KMS-11 (cell line): Measurements from ENCODE around the gene TMEM200A.

Source experiments
- H2AFZ ChIP-seq: fragments of 200-600 bp; sonication (generic); 2 replicates; pipeline ENCODE4 v1.6.1; 2016; ENCODE audit warnings: antibody characterized with exemption, mixed run types, low read depth
- H3K27ac ChIP-seq: fragments of 200-600 bp; sonication (generic); 2 replicates; pipeline ENCODE4 v1.6.1; 2016; ENCODE audit warnings: mild to moderate bottlenecking, mixed run types
- H3K27me3 ChIP-seq: fragments of 200-600 bp; sonication (generic); 2 replicates; pipeline ENCODE4 v1.6.1; 2017; ENCODE audit warnings: mild to moderate bottlenecking, low read depth, mixed run types, moderate library complexity; ENCODE audit not compliant: insufficient read depth
- H3K36me3 ChIP-seq: fragments of 200-600 bp; sonication (generic); 2 replicates; pipeline ENCODE4 v1.6.1; 2017; ENCODE audit warnings: mild to moderate bottlenecking, mixed run types; ENCODE audit not compliant: insufficient read depth
- H3K4me1 ChIP-seq: fragments of 200-600 bp; sonication (generic); 2 replicates; pipeline ENCODE4 v1.6.1; 2016; ENCODE audit warnings: mild to moderate bottlenecking, low read depth, mixed run types; ENCODE audit not compliant: poor library complexity, severe bottlenecking
- H3K4me2 ChIP-seq: fragments of 200-600 bp; sonication (generic); 2 replicates; pipeline ENCODE4 v1.7.0; 2016; ENCODE audit warnings: mild to moderate bottlenecking, mixed run types
- H3K4me3 ChIP-seq: fragments of 200-600 bp; sonication (generic); IDR thresholded peaks from 2 replicates; pipeline ENCODE4 v1.6.1; 2017; ENCODE audit warnings: low read depth, low read length, mixed read lengths; ENCODE audit not compliant: insufficient read depth
- H3K79me2 ChIP-seq: fragments of 200-600 bp; sonication (generic); 2 replicates; pipeline ENCODE4 v1.6.1; 2016; ENCODE audit warnings: low read depth, mixed run types; ENCODE audit not compliant: insufficient read depth
- H3K9ac ChIP-seq: fragments of 200-600 bp; sonication (generic); 2 replicates; pipeline ENCODE4 v1.6.1; 2016; ENCODE audit warnings: mild to moderate bottlenecking, mixed run types
- H4K20me1 ChIP-seq: fragments of 200-600 bp; sonication (generic); 2 replicates; pipeline ENCODE4 v1.6.1; 2016; ENCODE audit warnings: mild to moderate bottlenecking, mixed run types; ENCODE audit not compliant: insufficient read depth
- TF ChIP-seq, protein P1 (sequence below): fragments of 200-600 bp; sonication (generic); conservative IDR thresholded peaks from 2 replicates; pipeline ENCODE4 v1.6.1; 2017; ENCODE audit warnings: low read depth, mild to moderate bottlenecking, antibody characterized with exemption, low read length, moderate library complexity, mixed read lengths

The TMEM200A gene

DNA sequence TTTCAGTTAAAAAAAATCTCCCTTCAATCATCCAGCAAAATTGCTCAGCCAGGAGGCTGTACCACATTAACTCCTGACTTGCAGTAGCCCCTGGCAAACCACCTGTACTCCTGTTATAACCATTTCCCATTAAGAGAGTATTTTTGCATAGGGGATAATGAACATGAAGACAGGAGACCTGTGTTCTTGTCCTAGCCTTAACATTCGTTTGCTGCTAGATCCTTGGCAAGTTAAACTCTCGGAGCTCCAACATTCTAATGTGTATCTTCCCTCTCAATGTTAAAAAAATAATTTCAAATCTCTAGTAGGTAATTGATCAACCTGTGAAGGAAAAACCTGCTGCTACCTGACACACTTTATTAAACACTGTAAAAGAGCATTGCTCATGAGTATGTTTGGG lies 8.4 kb upstream of the TMEM200A start:
- Histone ChIP-seq H3K36me3 (no peaks in the 10 kb centered on the region), H2AFZ (no peak overlapping the region), H3K4me1 (no peaks in the 10 kb centered on the region), H3K4me2 (no peak overlapping the region), H3K27me3 (no peaks in the 10 kb centered on the region), H3K79me2 (no peaks in the 10 kb centered on the region), H4K20me1 (no peaks in the 10 kb centered on the region), H3K9ac (no peak overlapping the region), H3K27ac (no peak overlapping the region), H3K4me3 (no peak overlapping the region)
- TF ChIP-seq, protein P1, sequence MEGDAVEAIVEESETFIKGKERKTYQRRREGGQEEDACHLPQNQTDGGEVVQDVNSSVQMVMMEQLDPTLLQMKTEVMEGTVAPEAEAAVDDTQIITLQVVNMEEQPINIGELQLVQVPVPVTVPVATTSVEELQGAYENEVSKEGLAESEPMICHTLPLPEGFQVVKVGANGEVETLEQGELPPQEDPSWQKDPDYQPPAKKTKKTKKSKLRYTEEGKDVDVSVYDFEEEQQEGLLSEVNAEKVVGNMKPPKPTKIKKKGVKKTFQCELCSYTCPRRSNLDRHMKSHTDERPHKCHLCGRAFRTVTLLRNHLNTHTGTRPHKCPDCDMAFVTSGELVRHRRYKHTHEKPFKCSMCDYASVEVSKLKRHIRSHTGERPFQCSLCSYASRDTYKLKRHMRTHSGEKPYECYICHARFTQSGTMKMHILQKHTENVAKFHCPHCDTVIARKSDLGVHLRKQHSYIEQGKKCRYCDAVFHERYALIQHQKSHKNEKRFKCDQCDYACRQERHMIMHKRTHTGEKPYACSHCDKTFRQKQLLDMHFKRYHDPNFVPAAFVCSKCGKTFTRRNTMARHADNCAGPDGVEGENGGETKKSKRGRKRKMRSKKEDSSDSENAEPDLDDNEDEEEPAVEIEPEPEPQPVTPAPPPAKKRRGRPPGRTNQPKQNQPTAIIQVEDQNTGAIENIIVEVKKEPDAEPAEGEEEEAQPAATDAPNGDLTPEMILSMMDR: no peak

DNA sequence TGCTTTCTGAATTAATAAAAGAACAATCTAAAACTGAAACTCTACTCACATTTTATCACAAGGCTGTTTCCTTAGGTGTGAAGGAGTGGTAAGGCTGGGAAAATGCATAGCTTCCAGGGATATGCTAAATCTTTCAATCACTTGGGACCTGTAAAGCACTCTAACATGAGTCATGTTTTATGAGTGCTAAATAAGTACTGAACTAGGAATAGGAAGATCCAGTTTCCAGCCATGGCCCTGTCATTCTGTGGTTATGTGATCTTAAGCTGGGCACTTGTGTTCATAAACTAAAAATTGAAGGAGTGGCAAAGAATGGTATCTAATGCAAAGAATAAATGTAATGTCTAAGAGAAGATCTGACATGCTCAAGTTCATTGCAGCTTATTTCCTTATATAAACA lies 6.1 kb upstream of the TMEM200A start:
- Histone ChIP-seq H3K4me2 (no peak overlapping the region), H3K36me3 (no peaks in the 10 kb centered on the region), H4K20me1 (no peaks in the 10 kb centered on the region), H3K4me1 (no peaks in the 10 kb centered on the region), H3K27ac (no peak overlapping the region), H3K9ac (no peak overlapping the region), H3K79me2 (no peaks in the 10 kb centered on the region), H3K4me3 (no peak overlapping the region), H2AFZ (no peak overlapping the region), H3K27me3 (no peaks in the 10 kb centered on the region)
- TF ChIP-seq, protein P1: no peak

DNA sequence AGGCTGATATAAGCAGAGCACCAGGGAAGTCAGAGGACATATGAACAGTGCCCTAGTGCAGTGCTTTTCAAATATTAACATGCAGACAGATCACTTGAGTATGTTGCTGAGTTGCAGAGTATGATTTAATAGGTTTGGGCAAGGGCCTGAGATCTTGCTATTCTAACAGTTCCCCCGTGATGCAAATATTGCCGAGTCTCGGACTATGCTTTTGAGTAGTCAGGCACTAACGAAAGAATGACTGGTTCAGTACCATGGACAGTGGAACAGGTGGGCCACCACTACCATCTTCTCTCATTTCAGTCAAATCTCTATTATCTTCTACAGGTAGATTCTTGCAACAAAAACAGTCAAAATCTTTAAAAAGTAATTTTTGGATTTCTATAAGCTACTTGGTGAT lies 3.7 kb upstream of the TMEM200A start:
- TF ChIP-seq, protein P1: no peak
- Histone ChIP-seq H3K9ac (no peak overlapping the region), H4K20me1 (no peaks in the 10 kb centered on the region), H3K4me2 (no peak overlapping the region), H3K79me2 (no peaks in the 10 kb centered on the region), H3K27me3 (no peaks in the 10 kb centered on the region), H2AFZ (no peak overlapping the region), H3K4me1 (no peaks in the 10 kb centered on the region), H3K36me3 (no peaks in the 10 kb centered on the region), H3K4me3 (no peak overlapping the region), H3K27ac (no peak overlapping the region)

DNA sequence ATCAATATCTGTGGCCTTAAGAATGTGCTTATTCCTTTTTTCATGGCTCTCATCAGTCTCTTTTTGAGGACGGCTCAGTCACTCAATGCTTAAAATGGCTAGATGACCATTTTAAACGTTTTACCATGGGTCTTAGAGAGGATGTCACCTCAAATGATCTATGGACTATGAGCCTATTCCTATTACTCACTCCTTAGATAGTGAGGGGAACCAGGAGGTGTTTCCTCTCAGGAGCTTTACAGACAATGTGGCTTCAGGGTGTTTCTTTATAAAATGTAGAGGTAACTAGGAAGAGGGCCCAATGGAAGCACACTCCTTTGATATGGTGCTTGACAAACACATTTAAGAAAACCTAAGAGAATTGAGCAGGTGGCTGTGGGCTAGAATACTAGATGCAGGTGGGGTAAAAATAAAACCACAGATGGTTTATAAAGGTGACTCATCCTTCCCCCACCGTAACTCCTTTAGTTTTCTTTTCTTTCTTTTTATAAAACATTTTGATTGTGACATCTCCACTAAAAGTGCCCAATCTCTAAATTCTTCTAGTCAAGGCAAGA lies 1.5 kb upstream of the TMEM200A start:
- TF ChIP-seq, protein P1: no peak

More for the DNA sequence above, 1.5 kb upstream of the TMEM200A start:
- H3K9ac ChIP-seq: no peak overlapping the region
- peaks cover 6% of the 10 kb centered on the region for H3K4me1 ChIP-seq
- H3K27ac ChIP-seq: no peak overlapping the region
- H3K36me3 ChIP-seq: no peaks in the 10 kb centered on the region
- no peak overlapping the region for H2AFZ ChIP-seq
- no peaks in the 10 kb centered on the region for H4K20me1 ChIP-seq
- H3K4me2 ChIP-seq: no peak overlapping the region
- no peaks in the 10 kb centered on the region for H3K79me2 ChIP-seq
- no peak overlapping the region for H3K4me3 ChIP-seq
- H3K27me3 ChIP-seq: no peaks in the 10 kb centered on the region
